K562 (cell line): ENCODE results near the gene PCDH9.

ENCODE experiments used
- EP300 ChIP-seq: IDR thresholded peaks from 2 replicates; pipeline ENCODE4 v1.6.1; 2012; ENCODE audit warnings: low read length, improper control_type of control experiment
- EZH2 ChIP-seq: IDR thresholded peaks from 2 replicates; pipeline ENCODE4 v1.6.1; 2012; ENCODE audit warnings: low read depth, mild to moderate bottlenecking, inconsistent platforms, low read length, borderline replicate concordance
- ZSCAN32 ChIP-seq: fragments of 450-650 bp; formaldehyde crosslinking; IDR thresholded peaks from 2 replicates; pipeline ENCODE4 v1.4.0; 2020; ENCODE audit warnings: mild to moderate bottlenecking, moderate library complexity
- TF ChIP-seq, protein P1 (sequence below): sonication (generic); formaldehyde crosslinking; IDR thresholded peaks from 2 replicates; pipeline ENCODE4 v1.8.1; 2023; ENCODE audit warnings: mild to moderate bottlenecking, missing genetic modification reagents
- TF ChIP-seq, protein P2 (sequence below), 3 experiments: IDR thresholded peaks in 2 of 3; conservative IDR thresholded peaks in 1 of 3; 2 replicates each; pipeline ENCODE4 v1.5.1; 2011 to 2012; ENCODE audit warnings: low read length in 3 of 3, mild to moderate bottlenecking in 3 of 3, control low read depth in 2 of 3, improper control_type of control experiment in 1 of 3, inconsistent platforms in 1 of 3, low read depth in 1 of 3, mixed read lengths in 1 of 3, moderate library complexity in 1 of 3; ENCODE audit not compliant: insufficient read depth in 2 of 3

DNA sequence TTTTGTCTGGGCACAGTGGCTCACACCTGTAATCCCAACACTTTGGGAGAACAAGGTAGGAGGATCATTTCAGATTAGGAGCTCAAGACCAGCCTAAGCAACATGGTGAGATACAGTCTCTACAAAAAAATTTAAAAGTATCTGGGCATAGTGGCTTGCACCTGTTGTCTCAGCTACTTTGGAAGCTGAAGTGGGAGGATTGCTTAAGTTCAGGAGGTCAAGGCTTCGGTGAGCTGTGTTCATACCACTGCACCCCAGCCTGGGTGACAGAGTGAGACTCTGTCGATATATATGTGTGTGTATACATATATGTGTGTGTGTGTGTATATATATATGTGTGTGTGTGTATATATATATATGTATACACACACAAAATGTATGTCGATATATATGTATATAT is 833.0 kb downstream of the PCDH9 start:
- TF ChIP-seq EP300 (no peak), ZSCAN32 (CRISPR knock-in tag) (no peak), EZH2 (no peak)
- TF ChIP-seq, protein P1, sequence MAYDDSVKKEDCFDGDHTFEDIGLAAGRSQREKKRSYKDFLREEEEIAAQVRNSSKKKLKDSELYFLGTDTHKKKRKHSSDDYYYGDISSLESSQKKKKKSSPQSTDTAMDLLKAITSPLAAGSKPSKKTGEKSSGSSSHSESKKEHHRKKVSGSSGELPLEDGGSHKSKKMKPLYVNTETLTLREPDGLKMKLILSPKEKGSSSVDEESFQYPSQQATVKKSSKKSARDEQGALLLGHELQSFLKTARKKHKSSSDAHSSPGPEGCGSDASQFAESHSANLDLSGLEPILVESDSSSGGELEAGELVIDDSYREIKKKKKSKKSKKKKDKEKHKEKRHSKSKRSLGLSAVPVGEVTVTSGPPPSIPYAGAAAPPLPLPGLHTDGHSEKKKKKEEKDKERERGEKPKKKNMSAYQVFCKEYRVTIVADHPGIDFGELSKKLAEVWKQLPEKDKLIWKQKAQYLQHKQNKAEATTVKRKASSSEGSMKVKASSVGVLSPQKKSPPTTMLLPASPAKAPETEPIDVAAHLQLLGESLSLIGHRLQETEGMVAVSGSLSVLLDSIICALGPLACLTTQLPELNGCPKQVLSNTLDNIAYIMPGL, result no peak
- TF ChIP-seq, protein P2, sequence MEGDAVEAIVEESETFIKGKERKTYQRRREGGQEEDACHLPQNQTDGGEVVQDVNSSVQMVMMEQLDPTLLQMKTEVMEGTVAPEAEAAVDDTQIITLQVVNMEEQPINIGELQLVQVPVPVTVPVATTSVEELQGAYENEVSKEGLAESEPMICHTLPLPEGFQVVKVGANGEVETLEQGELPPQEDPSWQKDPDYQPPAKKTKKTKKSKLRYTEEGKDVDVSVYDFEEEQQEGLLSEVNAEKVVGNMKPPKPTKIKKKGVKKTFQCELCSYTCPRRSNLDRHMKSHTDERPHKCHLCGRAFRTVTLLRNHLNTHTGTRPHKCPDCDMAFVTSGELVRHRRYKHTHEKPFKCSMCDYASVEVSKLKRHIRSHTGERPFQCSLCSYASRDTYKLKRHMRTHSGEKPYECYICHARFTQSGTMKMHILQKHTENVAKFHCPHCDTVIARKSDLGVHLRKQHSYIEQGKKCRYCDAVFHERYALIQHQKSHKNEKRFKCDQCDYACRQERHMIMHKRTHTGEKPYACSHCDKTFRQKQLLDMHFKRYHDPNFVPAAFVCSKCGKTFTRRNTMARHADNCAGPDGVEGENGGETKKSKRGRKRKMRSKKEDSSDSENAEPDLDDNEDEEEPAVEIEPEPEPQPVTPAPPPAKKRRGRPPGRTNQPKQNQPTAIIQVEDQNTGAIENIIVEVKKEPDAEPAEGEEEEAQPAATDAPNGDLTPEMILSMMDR (IDR thresholded peaks at IDR 0.05 in 2 of 3, conservative IDR thresholded peaks at IDR 0.05 in 1 of 3; ENCODE audit: insufficient read depth in 2 of 3, low read depth in 1 of 3, low read length in 3 of 3), result no peak
